Activated B cell treated with CpG ODN at 0.5 μM for 24 hours (primary cell): ENCODE data around the gene KCNJ16. TPM values are rescaled to one million over a fixed set of nuclear protein-coding genes. Genes with fewer than 3 reads are reported as not detected.

ENCODE experiments used
- ATAC-seq: fragments of 200-7000 bp; cut with Tn5 transposase; one replicate; pipeline ENCODE4 v1.10.0; 2021; ENCODE audit warnings: low read depth, mild to moderate bottlenecking, moderate library complexity
- CTCF ChIA-PET: fragments of 350-600 bp; sonication (Branson Sonifier 250); formaldehyde crosslinking; loops from one replicate; lab custom pipeline; 2021; ENCODE audit warnings: antibody characterized with exemption; lab: Charles Lee
- POLR2A ChIA-PET: fragments of 350-600 bp; sonication (Branson Sonifier 250); formaldehyde crosslinking; loops from one replicate; lab custom pipeline; 2021; ENCODE audit warnings: antibody characterized with exemption; lab: Charles Lee
- DNase-seq: peaks from one replicate; pipeline ENCODE4 v3.0.0; 2022
- H3K27ac Mint-ChIP-seq: one replicate; pipeline ENCODE4 v1.8.0; 2020; ENCODE audit warnings: mixed read lengths
- H3K27me3 Mint-ChIP-seq: one replicate; pipeline ENCODE4 v1.8.0; 2021; ENCODE audit warnings: mixed read lengths
- H3K36me3 Mint-ChIP-seq: one replicate; pipeline ENCODE4 v1.8.0; 2021; ENCODE audit warnings: low read depth, mixed read lengths
- H3K4me1 Mint-ChIP-seq: one replicate; pipeline ENCODE4 v1.8.0; 2021; ENCODE audit warnings: mixed read lengths
- H3K4me3 Mint-ChIP-seq: one replicate; pipeline ENCODE4 v1.8.0; 2020; ENCODE audit warnings: mild to moderate bottlenecking, mixed read lengths
- H3K9me3 Mint-ChIP-seq: one replicate; pipeline ENCODE4 v1.8.0; 2020; ENCODE audit warnings: mixed read lengths
- intact Hi-C: fragments of 100-400 bp; cut with micrococcal nuclease; formaldehyde crosslinking; loops from one replicate; pipeline ENCODE4 v1.15.1; 2024
- total RNA-seq: library from RNA; stranded (reverse); gene quantifications from 2 replicates; pipeline ENCODE4 v1.2.3, GENCODE V29; 2022
- TF ChIP-seq, protein P1 (sequence below): fragments of 200-600 bp; IDR thresholded peaks from one replicate; pipeline ENCODE4 v1.8.0; 2022; ENCODE audit warnings: antibody characterized with exemption, mild to moderate bottlenecking

KCNJ16 gene
- total RNA-seq, 1 donor from 2014 or later, result not detected

DNA sequence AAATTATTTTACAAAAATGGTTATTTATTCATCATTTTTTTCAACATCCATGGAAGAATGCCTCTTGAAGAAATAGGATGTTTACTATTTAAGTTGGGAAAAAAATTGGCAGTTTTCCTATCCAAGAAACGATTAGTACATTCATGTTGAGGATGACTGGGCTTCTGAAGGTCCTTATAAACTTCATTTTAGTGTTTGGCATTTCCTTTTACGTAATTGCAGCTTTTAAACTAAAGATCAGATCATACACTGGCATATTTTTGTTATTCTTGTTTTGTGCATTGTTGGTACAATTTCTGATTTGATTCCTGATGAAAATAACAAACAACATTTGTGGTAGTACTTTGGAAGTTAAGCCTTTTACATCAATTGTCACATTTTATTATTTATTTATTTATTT lies 11.5 kb downstream of the KCNJ16 start:
- H3K27me3 Mint-ChIP-seq, result no peaks in the 10 kb centered on the region
- DNase-seq, result no peak
- H3K9me3 Mint-ChIP-seq, result no peaks in the 10 kb centered on the region
- CTCF ChIA-PET, result no interaction called here
- no peak overlapping the region for H3K27ac Mint-ChIP-seq
- no peaks in the 10 kb centered on the region for H3K36me3 Mint-ChIP-seq
- POLR2A ChIA-PET, result no interaction called here
- no peak for ATAC-seq
- intact Hi-C loops, result no loop called here
- H3K4me3 Mint-ChIP-seq, result no peak overlapping the region
- no peaks in the 10 kb centered on the region for H3K4me1 Mint-ChIP-seq
- TF ChIP-seq, protein P1, sequence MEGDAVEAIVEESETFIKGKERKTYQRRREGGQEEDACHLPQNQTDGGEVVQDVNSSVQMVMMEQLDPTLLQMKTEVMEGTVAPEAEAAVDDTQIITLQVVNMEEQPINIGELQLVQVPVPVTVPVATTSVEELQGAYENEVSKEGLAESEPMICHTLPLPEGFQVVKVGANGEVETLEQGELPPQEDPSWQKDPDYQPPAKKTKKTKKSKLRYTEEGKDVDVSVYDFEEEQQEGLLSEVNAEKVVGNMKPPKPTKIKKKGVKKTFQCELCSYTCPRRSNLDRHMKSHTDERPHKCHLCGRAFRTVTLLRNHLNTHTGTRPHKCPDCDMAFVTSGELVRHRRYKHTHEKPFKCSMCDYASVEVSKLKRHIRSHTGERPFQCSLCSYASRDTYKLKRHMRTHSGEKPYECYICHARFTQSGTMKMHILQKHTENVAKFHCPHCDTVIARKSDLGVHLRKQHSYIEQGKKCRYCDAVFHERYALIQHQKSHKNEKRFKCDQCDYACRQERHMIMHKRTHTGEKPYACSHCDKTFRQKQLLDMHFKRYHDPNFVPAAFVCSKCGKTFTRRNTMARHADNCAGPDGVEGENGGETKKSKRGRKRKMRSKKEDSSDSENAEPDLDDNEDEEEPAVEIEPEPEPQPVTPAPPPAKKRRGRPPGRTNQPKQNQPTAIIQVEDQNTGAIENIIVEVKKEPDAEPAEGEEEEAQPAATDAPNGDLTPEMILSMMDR, result no peak

DNA sequence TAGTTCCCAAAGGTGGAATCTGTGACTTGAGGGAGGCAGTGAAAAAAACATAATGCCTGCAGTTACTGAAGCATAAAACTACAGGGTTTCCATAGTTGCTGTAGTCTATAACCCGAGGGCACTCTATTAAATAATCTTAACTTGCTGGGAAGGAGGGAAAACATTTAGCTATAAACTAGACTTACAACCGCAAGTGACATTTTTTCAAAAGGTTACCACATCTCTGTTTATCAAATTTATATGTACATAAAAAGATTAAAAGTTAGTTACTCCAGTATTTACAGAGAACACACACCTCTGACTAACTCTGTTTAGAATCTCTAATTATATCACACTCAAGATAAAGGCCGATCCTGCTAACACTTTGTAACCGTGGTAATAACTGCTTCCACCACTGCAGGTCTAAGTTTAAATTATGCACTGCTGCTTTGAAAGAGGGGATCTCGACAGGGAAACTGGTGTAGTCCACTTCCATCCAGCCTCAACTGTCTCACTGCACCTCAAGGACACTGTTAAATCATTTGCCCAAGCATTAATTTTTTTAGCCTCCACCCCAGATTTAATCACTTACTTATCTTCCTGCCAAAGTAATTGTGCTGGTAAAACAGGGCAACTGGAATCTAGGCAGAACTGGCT lies 14.6 kb downstream of the KCNJ16 start:
- no peaks in the 10 kb centered on the region for H3K27me3 Mint-ChIP-seq
- TF ChIP-seq, protein P1, result no peak
- H3K4me3 Mint-ChIP-seq, result no peak overlapping the region

DNA sequence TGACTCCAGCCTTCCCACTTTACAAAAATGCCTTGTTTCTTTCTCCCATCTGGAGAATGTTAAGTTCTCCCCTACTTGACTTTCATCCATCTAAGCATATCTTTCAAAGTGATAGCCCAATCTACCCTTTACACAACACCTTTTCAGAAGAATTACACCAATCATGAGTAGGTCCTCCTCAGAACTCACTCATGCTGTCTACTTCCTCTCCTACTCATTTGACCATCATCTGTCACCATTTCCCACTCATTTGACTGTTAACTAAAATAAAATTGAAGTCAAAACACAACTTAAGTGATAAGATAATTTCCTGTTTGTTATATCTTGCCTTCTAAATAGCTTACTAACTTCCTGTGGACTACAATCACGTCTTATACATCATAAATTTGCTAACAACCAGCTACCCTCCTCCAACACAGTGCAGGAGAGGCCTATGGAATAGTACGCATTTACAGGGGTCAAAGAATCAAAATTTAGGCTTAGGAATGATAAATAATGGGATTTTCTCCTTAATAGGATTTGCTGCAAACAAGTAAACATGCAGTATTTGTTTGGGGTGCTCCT lies 16.1 kb downstream of the KCNJ16 start:
- intact Hi-C loops, result no loop called here
- Mint-ChIP-seq H3K36me3 (no peaks in the 10 kb centered on the region), H3K9me3 (no peaks in the 10 kb centered on the region), H3K27ac (no peak overlapping the region), H3K4me3 (no peak overlapping the region), H3K27me3 (no peaks in the 10 kb centered on the region), H3K4me1 (no peaks in the 10 kb centered on the region)
- DNase-seq, result no peak
- TF ChIP-seq, protein P1, result no peak
- CTCF ChIA-PET, result no interaction called here
- no peak for ATAC-seq
- POLR2A ChIA-PET, result no interaction called here

More for the DNA sequence above, 14.6 kb downstream of the KCNJ16 start:
- H3K9me3 Mint-ChIP-seq, result no peaks in the 10 kb centered on the region
- intact Hi-C loops, result no loop called here
- H3K27ac Mint-ChIP-seq, result no peak overlapping the region
- H3K4me1 Mint-ChIP-seq, result no peaks in the 10 kb centered on the region
- POLR2A ChIA-PET, result no interaction called here
- ATAC-seq (no peak), DNase-seq (no peak)
- no peaks in the 10 kb centered on the region for H3K36me3 Mint-ChIP-seq
- CTCF ChIA-PET, result no interaction called here

DNA sequence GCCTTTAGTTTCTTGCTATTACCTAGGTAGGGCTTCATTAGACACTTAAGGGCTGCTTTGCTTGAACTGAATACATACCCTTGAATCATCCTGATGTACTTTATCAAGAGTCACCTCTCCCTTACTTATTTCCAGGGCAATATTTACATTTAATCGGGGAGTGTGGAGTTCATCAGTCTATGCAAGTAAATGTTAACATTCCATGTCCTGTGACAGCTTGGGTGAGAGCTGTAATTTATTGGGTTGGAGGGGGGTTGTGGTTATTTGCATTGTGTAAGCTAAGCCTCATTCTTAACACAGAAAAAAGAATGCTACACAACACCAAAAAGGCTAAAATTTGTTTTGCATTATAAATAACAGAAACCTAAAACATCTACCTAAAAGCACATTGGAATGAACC lies 16.7 kb downstream of the KCNJ16 start:
- DNase-seq, result no peak
- H3K27me3 Mint-ChIP-seq, result no peaks in the 10 kb centered on the region
- TF ChIP-seq, protein P1, result no peak
- H3K36me3 Mint-ChIP-seq, result no peaks in the 10 kb centered on the region
- no peak overlapping the region for H3K27ac Mint-ChIP-seq
- no peaks in the 10 kb centered on the region for H3K4me1 Mint-ChIP-seq
- intact Hi-C loops, result no loop called here
- CTCF ChIA-PET, result no interaction called here
- no peak overlapping the region for H3K4me3 Mint-ChIP-seq
- ATAC-seq, result no peak
- H3K9me3 Mint-ChIP-seq, result no peaks in the 10 kb centered on the region
- POLR2A ChIA-PET, result no interaction called here

DNA sequence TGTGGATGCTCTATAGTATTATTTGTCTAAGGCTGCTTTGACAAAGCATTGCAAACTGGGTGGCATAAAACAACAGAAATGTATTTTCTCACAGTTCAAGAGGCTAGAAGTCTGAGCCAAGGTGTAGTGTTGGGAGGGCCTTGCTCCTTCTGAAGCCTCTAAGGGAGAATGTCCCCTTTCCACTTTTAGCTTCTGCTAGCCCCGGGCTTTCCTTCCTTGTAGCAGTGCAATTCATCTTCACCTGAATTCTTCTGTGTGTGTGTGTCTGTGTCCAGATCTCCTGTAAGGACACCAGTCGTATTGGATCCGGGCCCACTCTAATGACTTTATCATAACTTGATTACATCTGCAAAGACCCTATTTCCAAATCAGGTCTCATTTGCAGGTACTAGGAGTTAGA lies 18.1 kb downstream of the KCNJ16 start:
- H3K9me3 Mint-ChIP-seq, result no peaks in the 10 kb centered on the region
- no peak for DNase-seq
- intact Hi-C loops, result no loop called here
- H3K27ac Mint-ChIP-seq, result no peak overlapping the region
- ChIA-PET CTCF (no interaction called here), POLR2A (no interaction called here)
- TF ChIP-seq, protein P1, result no peak
- H3K4me1 Mint-ChIP-seq, result no peaks in the 10 kb centered on the region
- ATAC-seq, result no peak
- H3K36me3 Mint-ChIP-seq, result no peaks in the 10 kb centered on the region
- no peak overlapping the region for H3K4me3 Mint-ChIP-seq
- no peaks in the 10 kb centered on the region for H3K27me3 Mint-ChIP-seq
